Effector CD4-positive, alpha-beta T cell (primary cell): ENCODE results near the gene C1QTNF8.

Source experiments
- DNase-seq: peaks from one replicate; pipeline ENCODE4 v3.0.0-alpha.2; 2020

Gene C1QTNF8

GRCh38 chr16:1056196-1056595 is 39.8 kb downstream of the C1QTNF8 start:
- DNase-seq = no peak

- no peak for DNase-seq
Measured at GRCh38 chr16:1055557-1055924, 40.5 kb downstream of the C1QTNF8 start.

GRCh38 chr16:1054660-1055556 is 41.1 kb downstream of the C1QTNF8 start:
- DNase-seq = no peak

GRCh38 chr16:1053700-1054368 is 42.2 kb downstream of the C1QTNF8 start:
- DNase-seq = no peak

GRCh38 chr16:1053121-1053521 is 42.9 kb downstream of the C1QTNF8 start:
- DNase-seq = no peak

- no peak for DNase-seq
Measured at GRCh38 chr16:1052721-1053120, 43.3 kb downstream of the C1QTNF8 start.

GRCh38 chr16:1051446-1051845 is 44.6 kb downstream of the C1QTNF8 start:
- DNase-seq = no peak

- no peak for DNase-seq
Measured at GRCh38 chr16:1050921-1051320, 45.1 kb downstream of the C1QTNF8 start.

GRCh38 chr16:1050516-1050915 is 45.5 kb downstream of the C1QTNF8 start:
- DNase-seq = no peak

- DNase-seq = no peak
Measured at GRCh38 chr16:1049976-1050247, 46.1 kb downstream of the C1QTNF8 start.

GRCh38 chr16:1049113-1049975 is 46.7 kb downstream of the C1QTNF8 start:
- DNase-seq = no peak

- no peak for DNase-seq
Measured at GRCh38 chr16:1048442-1049112, 47.5 kb downstream of the C1QTNF8 start.

- DNase-seq = no peak
Measured at GRCh38 chr16:1047801-1048200, 48.2 kb downstream of the C1QTNF8 start.

GRCh38 chr16:1047123-1047522 is 48.9 kb downstream of the C1QTNF8 start:
- DNase-seq = no peak

- no peak for DNase-seq
Measured at GRCh38 chr16:1045993-1046911, 49.8 kb downstream of the C1QTNF8 start.

GRCh38 chr16:1045310-1045992 is 50.6 kb downstream of the C1QTNF8 start:
- DNase-seq = no peak

- no peak for DNase-seq
Measured at GRCh38 chr16:1044460-1045309, 51.4 kb downstream of the C1QTNF8 start.

GRCh38 chr16:1043881-1044451 is 52.1 kb downstream of the C1QTNF8 start:
- DNase-seq = no peak

GRCh38 chr16:1042866-1043265 is 53.2 kb downstream of the C1QTNF8 start:
- no peak for DNase-seq
